GM19025 (cell line): ENCODE data around the gene AKNA.
"Not testable (repeated sequence)": the region's sequence is repeated elsewhere in the genome, so short reads cannot be mapped to it uniquely, and the experiment has no call there.

Experiments
- ATAC-seq: cut with Tn5 transposase; IDR thresholded peaks from one replicate; pipeline ENCODE4 v1.9.1; 2021; ENCODE audit warnings: mild to moderate bottlenecking, low read depth, moderate library complexity; ENCODE audit not compliant: unreplicated experiment

The AKNA gene

GRCh38 chr9:114328357-114328820 lies 59.4 kb downstream of the AKNA start:
- ATAC-seq, result not testable (repeated sequence)

- ATAC-seq, result no peak
These were observed 60.0 kb downstream of the AKNA start for GRCh38 chr9:114327749-114328148.

GRCh38 chr9:114325684-114326254 lies 62.0 kb downstream of the AKNA start:
- ATAC-seq, result not testable (repeated sequence)

- ATAC-seq, result not testable (repeated sequence)
These were observed 62.8 kb downstream of the AKNA start for GRCh38 chr9:114324965-114325364.

GRCh38 chr9:114324492-114324891 lies 63.3 kb downstream of the AKNA start:
- no peak for ATAC-seq

GRCh38 chr9:114323849-114324248 lies 63.9 kb downstream of the AKNA start:
- not testable (repeated sequence) for ATAC-seq

GRCh38 chr9:114322831-114323531 lies 64.8 kb downstream of the AKNA start, which contains the start of gene ORM1:
Gene ORM1 (plus strand): TSS chr9:114323098. CDS start chr9:114323134, 36 bp downstream.
- ATAC-seq, result not testable (repeated sequence)

GRCh38 chr9:114322160-114322818 lies 65.5 kb downstream of the AKNA start:
- not testable (repeated sequence) for ATAC-seq

GRCh38 chr9:114321759-114322158 lies 66.0 kb downstream of the AKNA start:
- no peak for ATAC-seq

GRCh38 chr9:114320710-114321109 lies 67.1 kb downstream of the AKNA start:
- ATAC-seq, result not testable (repeated sequence)

GRCh38 chr9:114319147-114319546 lies 68.6 kb downstream of the AKNA start:
- no peak for ATAC-seq

GRCh38 chr9:114318416-114318815 lies 69.4 kb downstream of the AKNA start:
- no peak for ATAC-seq

GRCh38 chr9:114317665-114318357 lies 70.0 kb downstream of the AKNA start:
- no peak for ATAC-seq

GRCh38 chr9:114316605-114317230 lies 71.1 kb downstream of the AKNA start:
- ATAC-seq, result no peak

- no peak for ATAC-seq
These were observed 71.9 kb downstream of the AKNA start for GRCh38 chr9:114315723-114316363.

- no peak for ATAC-seq
These were observed 72.7 kb downstream of the AKNA start for GRCh38 chr9:114314881-114315722.

- ATAC-seq, result no peak
These were observed 73.4 kb downstream of the AKNA start for GRCh38 chr9:114314256-114314867.

- ATAC-seq, result no peak
These were observed 74.6 kb downstream of the AKNA start for GRCh38 chr9:114313186-114313585.

- no peak for ATAC-seq
These were observed 75.3 kb downstream of the AKNA start for GRCh38 chr9:114312513-114312875.
